Erythroblast (primary cell): ENCODE measurements around the gene ADARB2.

Source experiments
- GATA1 ChIP-seq: IDR thresholded peaks from 2 replicates; pipeline ENCODE4 v1.6.1; 2011; ENCODE audit warnings: low read depth, mild to moderate bottlenecking, control low read depth, low read length, moderate library complexity
- POLR2A ChIP-seq: IDR thresholded peaks from 2 replicates; pipeline ENCODE4 v1.6.1; 2011; ENCODE audit warnings: mild to moderate bottlenecking, low read length

GRCh38 chr10:1716839-1717238 lies 20.5 kb downstream of the ADARB2 start:
- no peak for TF ChIP-seq POLR2A
- TF ChIP-seq GATA1, result no peak
